ENCODE data around the gene C1orf174.

- TF ChIP-seq CTCF (IDR thresholded peaks at IDR 0.05) (no peak), POLR2A (IDR thresholded peaks at IDR 0.05) (no peak)
Observed at GRCh38 chr1:3872546-3872945, 27.5 kb downstream of the C1orf174 start.
